SK-N-SH (cell line): ENCODE results near the gene PRR22.

ENCODE experiments used
- EP300 ChIP-seq, 2 experiments: IDR thresholded peaks; 2 replicates each; pipeline versions ENCODE4 v1.4.0 to v1.6.1; 2012; ENCODE audit warnings: borderline replicate concordance in 1 of 2, low read depth in 1 of 2, low read length in 1 of 2
- EZH2phosphoT487 ChIP-seq: fragments of 200-600 bp; sonication (generic); IDR thresholded peaks from 2 replicates; pipeline ENCODE4 v1.6.1; 2017; ENCODE audit warnings: low read depth, mixed run types, mild to moderate bottlenecking, antibody characterized with exemption, moderate library complexity, borderline replicate concordance
- GABPA ChIP-seq: IDR thresholded peaks from 2 replicates; pipeline ENCODE4 v1.4.0; 2012; ENCODE audit warnings: low read depth, mild to moderate bottlenecking
- GATA2 ChIP-seq: sonication (generic); formaldehyde crosslinking; IDR thresholded peaks from 2 replicates; pipeline ENCODE4 v1.5.0; 2020; ENCODE audit warnings: mild to moderate bottlenecking, missing genetic modification reagents
- RFX5 ChIP-seq: IDR thresholded peaks from 2 replicates; pipeline ENCODE4 v1.6.1; 2012; ENCODE audit warnings: mild to moderate bottlenecking, improper control_type of control experiment, low read length
- SMC3 ChIP-seq: IDR thresholded peaks from 2 replicates; pipeline ENCODE4 v1.6.1; 2012; ENCODE audit warnings: low read depth, low read length, improper control_type of control experiment
- YY1 ChIP-seq: IDR thresholded peaks from 2 replicates; pipeline ENCODE4 v1.4.0; 2012; ENCODE audit warnings: low read depth, mild to moderate bottlenecking
- TF ChIP-seq, protein P1 (sequence below): fragments of 200-600 bp; sonication (generic); IDR thresholded peaks from 2 replicates; pipeline ENCODE4 v1.6.1; 2017; ENCODE audit warnings: antibody characterized with exemption, mild to moderate bottlenecking, moderate library complexity
- TF ChIP-seq, protein P2 (sequence below): IDR thresholded peaks from 2 replicates; pipeline ENCODE4 v1.6.1; 2012; ENCODE audit warnings: mild to moderate bottlenecking, low read depth, low read length, moderate library complexity
- TF ChIP-seq, protein P3 (sequence below): IDR thresholded peaks from 2 replicates; pipeline ENCODE4; 2012
- TF ChIP-seq, protein P4 (sequence below): IDR thresholded peaks from 2 replicates; pipeline ENCODE4 v1.4.0; 2012; ENCODE audit warnings: low read depth, borderline replicate concordance

DNA sequence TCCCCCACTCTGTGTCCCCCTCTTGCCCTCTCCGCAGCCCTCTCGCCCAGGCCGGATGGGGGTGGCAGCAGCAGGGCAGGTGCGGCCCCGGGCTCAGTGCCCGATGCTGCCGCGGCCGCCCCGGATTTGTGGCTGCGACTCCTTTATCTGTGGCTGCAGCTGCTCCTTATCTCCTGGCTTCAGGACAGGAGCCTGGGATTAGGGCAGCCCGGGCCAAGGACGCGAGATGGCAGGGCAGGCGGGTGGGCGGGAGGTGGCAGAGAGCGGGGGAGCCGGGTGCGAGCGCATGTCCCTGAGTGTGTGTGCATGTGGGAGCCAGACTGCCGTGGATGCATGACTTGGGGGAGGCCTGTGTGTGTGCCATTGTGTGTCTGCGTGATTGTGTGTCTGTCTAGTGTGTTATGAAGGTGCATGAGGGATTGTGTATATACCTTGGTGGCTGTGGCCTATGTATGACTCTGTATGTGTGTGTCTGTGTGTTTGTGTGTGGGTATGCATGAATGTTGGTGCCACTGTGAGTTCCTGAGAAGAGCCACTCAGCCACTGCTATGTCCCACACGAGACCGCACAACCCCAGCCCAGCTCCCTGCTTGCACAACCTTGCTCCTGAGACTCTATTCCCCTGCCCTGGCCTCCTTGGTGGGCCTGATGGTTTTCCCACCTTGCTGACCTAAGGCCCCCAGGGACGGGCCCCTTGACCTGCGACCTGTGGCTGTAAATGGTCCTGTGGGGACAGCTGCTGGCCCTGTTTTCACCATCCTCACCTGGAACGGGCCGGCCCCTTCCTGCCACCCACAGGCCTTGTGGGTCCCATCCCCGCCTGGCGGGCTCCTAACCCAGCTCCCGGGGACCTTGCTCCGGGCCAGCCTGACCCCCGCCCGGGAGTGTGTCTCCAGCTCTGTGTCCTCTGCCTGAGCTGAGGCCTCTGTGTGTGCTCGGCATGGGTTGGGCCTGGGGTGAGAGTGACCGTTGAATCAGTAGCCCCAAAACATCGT, 15.0 kb upstream of the PRR22 start:
- TF ChIP-seq, protein P1, sequence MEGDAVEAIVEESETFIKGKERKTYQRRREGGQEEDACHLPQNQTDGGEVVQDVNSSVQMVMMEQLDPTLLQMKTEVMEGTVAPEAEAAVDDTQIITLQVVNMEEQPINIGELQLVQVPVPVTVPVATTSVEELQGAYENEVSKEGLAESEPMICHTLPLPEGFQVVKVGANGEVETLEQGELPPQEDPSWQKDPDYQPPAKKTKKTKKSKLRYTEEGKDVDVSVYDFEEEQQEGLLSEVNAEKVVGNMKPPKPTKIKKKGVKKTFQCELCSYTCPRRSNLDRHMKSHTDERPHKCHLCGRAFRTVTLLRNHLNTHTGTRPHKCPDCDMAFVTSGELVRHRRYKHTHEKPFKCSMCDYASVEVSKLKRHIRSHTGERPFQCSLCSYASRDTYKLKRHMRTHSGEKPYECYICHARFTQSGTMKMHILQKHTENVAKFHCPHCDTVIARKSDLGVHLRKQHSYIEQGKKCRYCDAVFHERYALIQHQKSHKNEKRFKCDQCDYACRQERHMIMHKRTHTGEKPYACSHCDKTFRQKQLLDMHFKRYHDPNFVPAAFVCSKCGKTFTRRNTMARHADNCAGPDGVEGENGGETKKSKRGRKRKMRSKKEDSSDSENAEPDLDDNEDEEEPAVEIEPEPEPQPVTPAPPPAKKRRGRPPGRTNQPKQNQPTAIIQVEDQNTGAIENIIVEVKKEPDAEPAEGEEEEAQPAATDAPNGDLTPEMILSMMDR, result no peak
- TF ChIP-seq EZH2phosphoT487 (no peak), EP300 (IDR thresholded peaks at IDR 0.05; ENCODE audit: borderline replicate concordance in 1 of 2, low read depth in 1 of 2, low read length in 1 of 2) (peak in 1 of 2 experiments; percentile 85; a peak in 2 of 4 replicates), YY1 (no peak), GATA2 (CRISPR knock-in tag) (peak; percentile 99), SMC3 (no peak), RFX5 (no peak), GABPA (no peak)
- TF ChIP-seq, protein P2, sequence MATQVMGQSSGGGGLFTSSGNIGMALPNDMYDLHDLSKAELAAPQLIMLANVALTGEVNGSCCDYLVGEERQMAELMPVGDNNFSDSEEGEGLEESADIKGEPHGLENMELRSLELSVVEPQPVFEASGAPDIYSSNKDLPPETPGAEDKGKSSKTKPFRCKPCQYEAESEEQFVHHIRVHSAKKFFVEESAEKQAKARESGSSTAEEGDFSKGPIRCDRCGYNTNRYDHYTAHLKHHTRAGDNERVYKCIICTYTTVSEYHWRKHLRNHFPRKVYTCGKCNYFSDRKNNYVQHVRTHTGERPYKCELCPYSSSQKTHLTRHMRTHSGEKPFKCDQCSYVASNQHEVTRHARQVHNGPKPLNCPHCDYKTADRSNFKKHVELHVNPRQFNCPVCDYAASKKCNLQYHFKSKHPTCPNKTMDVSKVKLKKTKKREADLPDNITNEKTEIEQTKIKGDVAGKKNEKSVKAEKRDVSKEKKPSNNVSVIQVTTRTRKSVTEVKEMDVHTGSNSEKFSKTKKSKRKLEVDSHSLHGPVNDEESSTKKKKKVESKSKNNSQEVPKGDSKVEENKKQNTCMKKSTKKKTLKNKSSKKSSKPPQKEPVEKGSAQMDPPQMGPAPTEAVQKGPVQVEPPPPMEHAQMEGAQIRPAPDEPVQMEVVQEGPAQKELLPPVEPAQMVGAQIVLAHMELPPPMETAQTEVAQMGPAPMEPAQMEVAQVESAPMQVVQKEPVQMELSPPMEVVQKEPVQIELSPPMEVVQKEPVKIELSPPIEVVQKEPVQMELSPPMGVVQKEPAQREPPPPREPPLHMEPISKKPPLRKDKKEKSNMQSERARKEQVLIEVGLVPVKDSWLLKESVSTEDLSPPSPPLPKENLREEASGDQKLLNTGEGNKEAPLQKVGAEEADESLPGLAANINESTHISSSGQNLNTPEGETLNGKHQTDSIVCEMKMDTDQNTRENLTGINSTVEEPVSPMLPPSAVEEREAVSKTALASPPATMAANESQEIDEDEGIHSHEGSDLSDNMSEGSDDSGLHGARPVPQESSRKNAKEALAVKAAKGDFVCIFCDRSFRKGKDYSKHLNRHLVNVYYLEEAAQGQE, result no peak
- TF ChIP-seq, protein P3, sequence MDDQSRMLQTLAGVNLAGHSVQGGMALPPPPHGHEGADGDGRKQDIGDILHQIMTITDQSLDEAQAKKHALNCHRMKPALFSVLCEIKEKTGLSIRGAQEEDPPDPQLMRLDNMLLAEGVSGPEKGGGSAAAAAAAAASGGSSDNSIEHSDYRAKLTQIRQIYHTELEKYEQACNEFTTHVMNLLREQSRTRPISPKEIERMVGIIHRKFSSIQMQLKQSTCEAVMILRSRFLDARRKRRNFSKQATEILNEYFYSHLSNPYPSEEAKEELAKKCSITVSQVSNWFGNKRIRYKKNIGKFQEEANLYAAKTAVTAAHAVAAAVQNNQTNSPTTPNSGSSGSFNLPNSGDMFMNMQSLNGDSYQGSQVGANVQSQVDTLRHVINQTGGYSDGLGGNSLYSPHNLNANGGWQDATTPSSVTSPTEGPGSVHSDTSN, result no peak
- TF ChIP-seq, protein P4, sequence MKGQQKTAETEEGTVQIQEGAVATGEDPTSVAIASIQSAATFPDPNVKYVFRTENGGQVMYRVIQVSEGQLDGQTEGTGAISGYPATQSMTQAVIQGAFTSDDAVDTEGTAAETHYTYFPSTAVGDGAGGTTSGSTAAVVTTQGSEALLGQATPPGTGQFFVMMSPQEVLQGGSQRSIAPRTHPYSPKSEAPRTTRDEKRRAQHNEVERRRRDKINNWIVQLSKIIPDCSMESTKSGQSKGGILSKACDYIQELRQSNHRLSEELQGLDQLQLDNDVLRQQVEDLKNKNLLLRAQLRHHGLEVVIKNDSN, result no peak
